ENCODE results near the gene EIF2AK3. TPM values are rescaled to one million over a fixed set of nuclear protein-coding genes. Genes with fewer than 3 reads are reported as not detected.

The EIF2AK3 gene
- total RNA-seq, 6 experiments from 2014 or later = 7.0 to 19.1 (median 11.1) TPM

- Histone ChIP-seq H3K27ac (no peak overlapping the region), H3K4me1 (no peaks in the 10 kb centered on the region), H3K36me3 (no peaks in the 10 kb centered on the region), H3K9me3 (no peaks in the 10 kb centered on the region), H3K27me3 (no peaks in the 10 kb centered on the region), H3K4me3 (no peak overlapping the region)
- DNase-seq = no peak
- no peak for ATAC-seq
- TF ChIP-seq, protein P1, sequence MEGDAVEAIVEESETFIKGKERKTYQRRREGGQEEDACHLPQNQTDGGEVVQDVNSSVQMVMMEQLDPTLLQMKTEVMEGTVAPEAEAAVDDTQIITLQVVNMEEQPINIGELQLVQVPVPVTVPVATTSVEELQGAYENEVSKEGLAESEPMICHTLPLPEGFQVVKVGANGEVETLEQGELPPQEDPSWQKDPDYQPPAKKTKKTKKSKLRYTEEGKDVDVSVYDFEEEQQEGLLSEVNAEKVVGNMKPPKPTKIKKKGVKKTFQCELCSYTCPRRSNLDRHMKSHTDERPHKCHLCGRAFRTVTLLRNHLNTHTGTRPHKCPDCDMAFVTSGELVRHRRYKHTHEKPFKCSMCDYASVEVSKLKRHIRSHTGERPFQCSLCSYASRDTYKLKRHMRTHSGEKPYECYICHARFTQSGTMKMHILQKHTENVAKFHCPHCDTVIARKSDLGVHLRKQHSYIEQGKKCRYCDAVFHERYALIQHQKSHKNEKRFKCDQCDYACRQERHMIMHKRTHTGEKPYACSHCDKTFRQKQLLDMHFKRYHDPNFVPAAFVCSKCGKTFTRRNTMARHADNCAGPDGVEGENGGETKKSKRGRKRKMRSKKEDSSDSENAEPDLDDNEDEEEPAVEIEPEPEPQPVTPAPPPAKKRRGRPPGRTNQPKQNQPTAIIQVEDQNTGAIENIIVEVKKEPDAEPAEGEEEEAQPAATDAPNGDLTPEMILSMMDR (IDR thresholded peaks at IDR 0.05) = no peak
- TF ChIP-seq POLR2A (IDR thresholded peaks at IDR 0.05) = no peak
- intact Hi-C loops (cut with DNase I) = no loop called here
- WGBS (ENCODE audit: insufficient coverage, low coverage, low lambda C conversion rate, missing lambda C conversion rate) = 84% methylated on average over 3 of the region's 3 CpGs
Measured at GRCh38 chr2:88632569-88632968, 5.3 kb upstream of the EIF2AK3 start.

- Histone ChIP-seq H3K27me3 (no peaks in the 10 kb centered on the region), H3K4me3 (peak overlapping the region; percentile 43 to 61 (median 58)), H3K4me1 (peaks cover 0 to 15% (median 3%) of the 10 kb centered on the region in 4 donors), H3K27ac (peak overlapping the region; percentile 90 to 97 (median 97)), H3K9me3 (no peaks in the 10 kb centered on the region), H3K36me3 (no peaks in the 10 kb centered on the region)
- DNase-seq (no peak), ATAC-seq (no peak)
- 89% methylated on average over 3 of the region's 8 CpGs for WGBS (ENCODE audit: insufficient coverage, low coverage, low lambda C conversion rate, missing lambda C conversion rate)
- intact Hi-C loops (cut with DNase I) = no loop called here
- TF ChIP-seq, protein P1 (IDR thresholded peaks at IDR 0.05) = no peak
- no peak for TF ChIP-seq POLR2A (IDR thresholded peaks at IDR 0.05)
Measured at GRCh38 chr2:88628571-88628939, 1.3 kb upstream of the EIF2AK3 start.

DNA sequence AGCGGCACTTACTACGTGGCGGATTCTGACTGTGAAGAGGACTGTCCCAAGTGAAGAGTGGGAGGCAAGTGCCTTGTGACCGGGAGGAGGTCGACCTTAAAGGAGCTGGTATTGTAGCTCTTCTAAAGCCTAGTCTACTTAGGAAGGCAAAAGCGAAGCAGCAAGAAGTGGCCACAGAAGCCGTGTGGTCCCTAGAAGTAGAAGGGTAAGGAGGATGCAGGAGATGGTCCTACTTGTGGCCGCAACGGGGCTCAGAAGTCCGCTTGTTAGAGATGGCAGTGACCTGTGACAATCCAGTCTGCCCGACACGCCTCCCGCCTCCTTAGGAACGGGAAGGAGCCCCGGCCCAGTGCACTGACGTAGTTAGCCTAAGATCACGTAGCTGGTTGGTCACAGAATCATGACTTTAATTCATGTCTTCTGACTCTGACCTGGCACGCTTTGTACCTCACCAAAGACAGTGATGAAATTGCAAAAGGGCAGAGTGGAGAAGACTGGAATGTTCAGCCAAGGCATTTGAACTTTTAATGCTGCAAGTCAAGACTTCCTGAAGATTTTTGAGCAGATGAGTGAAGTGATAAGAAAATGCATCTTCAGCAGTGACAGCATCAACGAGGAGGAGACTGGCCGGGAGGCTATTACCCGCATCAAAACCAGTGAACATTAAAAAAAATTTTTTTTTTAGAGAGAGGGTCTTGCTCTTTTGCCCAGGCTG lies 749 bp upstream of the EIF2AK3 start:
- H3K36me3 ChIP-seq = no peaks in the 10 kb centered on the region
- peak; percentile 88 for TF ChIP-seq POLR2A (IDR thresholded peaks at IDR 0.05)
- TF ChIP-seq, protein P1 (IDR thresholded peaks at IDR 0.05) = no peak
- intact Hi-C loops (cut with DNase I) = no loop called here
- no peaks in the 10 kb centered on the region for H3K27me3 ChIP-seq
- H3K27ac ChIP-seq = peak overlapping the region; percentile 90 to 97 (median 97)
- peaks cover 0 to 15% (median 3%) of the 10 kb centered on the region in 4 donors for H3K4me1 ChIP-seq
- ATAC-seq (peak; percentile 59 to 74 (median 70)), DNase-seq (peak; percentile 85 to 92 (median 90))
- WGBS (ENCODE audit: insufficient coverage, low coverage, low lambda C conversion rate, missing lambda C conversion rate) = 7% methylated on average over 14 of the region's 21 CpGs
- no peaks in the 10 kb centered on the region for H3K9me3 ChIP-seq
- peak overlapping the region; percentile 43 to 61 (median 58) for H3K4me3 ChIP-seq

GRCh38 chr2:88626171-88627054 lies 851 bp downstream of the EIF2AK3 start:
- TF ChIP-seq, protein P1 (IDR thresholded peaks at IDR 0.05) = no peak
- no peak for TF ChIP-seq POLR2A (IDR thresholded peaks at IDR 0.05)
- 4% methylated on average over 22 of the region's 54 CpGs for WGBS (ENCODE audit: insufficient coverage, low coverage, low lambda C conversion rate, missing lambda C conversion rate)
- peak; percentile 50 to 72 (median 62) for DNase-seq
- peak in 3 of 4 donors; percentile 2 to 8 (median 6) for ATAC-seq
- Histone ChIP-seq H3K9me3 (no peaks in the 10 kb centered on the region), H3K36me3 (no peaks in the 10 kb centered on the region), H3K27me3 (no peaks in the 10 kb centered on the region), H3K4me1 (peaks cover 0 to 15% (median 3%) of the 10 kb centered on the region in 4 donors), H3K4me3 (peak overlapping the region; percentile 84 to 88 (median 85)), H3K27ac (peak overlapping the region; percentile 87 to 95 (median 93))
- intact Hi-C loops (cut with DNase I) = no loop called here
